GM18867 (cell line): ENCODE results near the gene LYSMD4.

Experiments used
- ATAC-seq: cut with Tn5 transposase; IDR thresholded peaks from one replicate; pipeline ENCODE4 v1.9.1; 2021; ENCODE audit warnings: mild to moderate bottlenecking, moderate library complexity; ENCODE audit not compliant: unreplicated experiment

The LYSMD4 gene

GRCh38 chr15:99707473-99708270 lies 25.6 kb downstream of the LYSMD4 start:
- peak; percentile 45 for ATAC-seq

- peak; percentile 28 for ATAC-seq
Measured at GRCh38 chr15:99706557-99707303, 26.5 kb downstream of the LYSMD4 start.

- peak; percentile 57 for ATAC-seq
Measured at GRCh38 chr15:99704444-99704838, 28.8 kb downstream of the LYSMD4 start.

- peak; percentile 41 for ATAC-seq
Measured at GRCh38 chr15:99703603-99704443, 29.4 kb downstream of the LYSMD4 start.

- ATAC-seq, result no peak
Measured at GRCh38 chr15:99702895-99703602, 30.2 kb downstream of the LYSMD4 start.

- ATAC-seq, result no peak
Measured at GRCh38 chr15:99696096-99696495, 37.1 kb downstream of the LYSMD4 start.

GRCh38 chr15:99692825-99693224 lies 40.4 kb downstream of the LYSMD4 start:
- ATAC-seq, result no peak

- no peak for ATAC-seq
Measured at GRCh38 chr15:99686290-99686689, 46.9 kb downstream of the LYSMD4 start.

GRCh38 chr15:99683000-99683670 lies 50.1 kb downstream of the LYSMD4 start:
- ATAC-seq, result no peak

GRCh38 chr15:99682455-99682854 lies 50.8 kb downstream of the LYSMD4 start:
- no peak for ATAC-seq

- no peak for ATAC-seq
Measured at GRCh38 chr15:99681990-99682389, 51.2 kb downstream of the LYSMD4 start.

- no peak for ATAC-seq
Measured at GRCh38 chr15:99680276-99680675, 53.0 kb downstream of the LYSMD4 start.

- peak; percentile 69 for ATAC-seq
Measured at GRCh38 chr15:99677540-99678134, 55.6 kb downstream of the LYSMD4 start.
